ENCODE measurements around the gene CACNA1D. TPM values are rescaled to one million over a fixed set of nuclear protein-coding genes. Genes with fewer than 3 reads are reported as not detected.

The CACNA1D gene
- total RNA-seq, 1 experiment from 2014 or later: 1.1 TPM

GRCh38 chr3:53595660-53596059 lies 101.2 kb downstream of the CACNA1D start:
- no peaks in the 10 kb centered on the region for H3K4me1 ChIP-seq (ENCODE audit: control insufficient read depth in 1 of 2, insufficient read depth in 2 of 2, low read length in 2 of 2)
- no peak for ATAC-seq
- CTCF ChIA-PET: no interaction called here
- no peak overlapping the region for H3K9ac ChIP-seq (ENCODE audit: low read length)
- H3K79me2 ChIP-seq (ENCODE audit: insufficient read depth, low read length): no peaks in the 10 kb centered on the region
- H3K36me3 ChIP-seq (ENCODE audit: control insufficient read depth in 1 of 2, insufficient read depth in 2 of 2, low read length in 2 of 2): no peaks in the 10 kb centered on the region
- H3K27me3 ChIP-seq (ENCODE audit: insufficient read depth, low read length): peaks cover 5% of the 10 kb centered on the region; the same call in 1 of the 2 replicates
- TF ChIP-seq RAD21 (IDR thresholded peaks at IDR 0.05; ENCODE audit: low read depth) (no peak), SIN3A (IDR thresholded peaks at IDR 0.05; ENCODE audit: low read depth) (no peak), CBX3 (IDR thresholded peaks at IDR 0.05; ENCODE audit: low read depth) (no peak), ZBTB33 (IDR thresholded peaks at IDR 0.05; ENCODE audit: extremely low read depth, insufficient replicate concordance, low read length) (no peak), ELF1 (IDR thresholded peaks at IDR 0.05; ENCODE audit: borderline replicate concordance, low read depth) (no peak), SRF (IDR thresholded peaks at IDR 0.05; ENCODE audit: low read depth) (no peak), TCF7L2 (IDR thresholded peaks at IDR 0.05; ENCODE audit: borderline replicate concordance, extremely low read depth, insufficient read depth, insufficient read length) (no peak), JUND (IDR thresholded peaks at IDR 0.05) (no peak), POLR2A (IDR thresholded peaks at IDR 0.05; ENCODE audit: borderline replicate concordance, extremely low read depth, insufficient read depth, insufficient read length) (no peak), SP1 (IDR thresholded peaks at IDR 0.05; ENCODE audit: low read depth) (no peak), CTCF (IDR thresholded peaks at IDR 0.05 in 2 of 3, conservative IDR thresholded peaks at IDR 0.05 in 1 of 3; ENCODE audit: borderline replicate concordance in 1 of 3, insufficient read depth in 1 of 3, low read depth in 2 of 3, low read length in 2 of 3) (no peak), CEBPB (IDR thresholded peaks at IDR 0.05; ENCODE audit: low read depth) (no peak), MAX (IDR thresholded peaks at IDR 0.05) (no peak), FOSL1 (IDR thresholded peaks at IDR 0.05; ENCODE audit: low read depth) (no peak), EGR1 (IDR thresholded peaks at IDR 0.05; ENCODE audit: low read depth) (no peak), REST (IDR thresholded peaks at IDR 0.05; ENCODE audit: low read depth) (no peak)
- no peak overlapping the region for H2AFZ ChIP-seq (ENCODE audit: low read depth, low read length, poor library complexity, severe bottlenecking)
- no TSS peak for BruUV-seq (replicated peaks)
- H3K9me2 ChIP-seq (ENCODE audit: insufficient read depth): no peaks in the 10 kb centered on the region
- H3K4me3 ChIP-seq (replicated peaks in 1 of 2; ENCODE audit: low read depth in 1 of 2, low read length in 2 of 2): no peak overlapping the region
- RAD21 ChIA-PET (ENCODE audit: low non-redundant PET in 1 of 2, low total read pairs in 2 of 2, uncharacterized antibody in 2 of 2, unreplicated experiment in 2 of 2): no interaction called here
- H4K20me1 ChIP-seq (ENCODE audit: insufficient read depth): no peaks in the 10 kb centered on the region
- no peak overlapping the region for H3K27ac ChIP-seq (ENCODE audit: low read depth, low read length)
- no peak for DNase-seq (ENCODE audit: low read depth, low spot score)
- H3K9me3 ChIP-seq (ENCODE audit: control insufficient read depth in 1 of 2, insufficient read depth in 1 of 2, low read depth in 1 of 2, low read length in 2 of 2): no peaks in the 10 kb centered on the region
- intact Hi-C loops (cut with micrococcal nuclease): no loop called here
- POLR2A ChIA-PET: no interaction called here
- no peak overlapping the region for H3K4me2 ChIP-seq (ENCODE audit: low read length)

Measured in HCT116 (cell line).